WTC11 (cell line): ENCODE results near the gene MYH14. TPM values are rescaled to one million over a fixed set of nuclear protein-coding genes. Genes with fewer than 3 reads are reported as not detected.

Source experiments
- ATAC-seq: fragments of 200-7000 bp; cut with Tn5 transposase; 2 replicates; pipeline ENCODE4 v1.10.0; 2021; ENCODE audit warnings: mild to moderate bottlenecking, moderate library complexity
- CTCF ChIA-PET: fragments of 300-600 bp; sonication (Branson Sonifier 250); formaldehyde crosslinking; loops from one replicate; lab custom pipeline; 2021; ENCODE audit warnings: antibody characterized with exemption; lab: Charles Lee
- POLR2A ChIA-PET: fragments of 350-600 bp; sonication (Branson Sonifier 250); formaldehyde crosslinking; loops from one replicate; lab custom pipeline; 2021; ENCODE audit warnings: antibody characterized with exemption; lab: Charles Lee
- DNase-seq: peaks from one replicate; pipeline ENCODE4 v3.0.0; 2021; ENCODE audit warnings: low spot score
- H3K27ac Mint-ChIP-seq: 2 replicates; pipeline ENCODE4 v1.8.0; 2021; ENCODE audit warnings: mixed read lengths
- H3K27me3 Mint-ChIP-seq: 2 replicates; pipeline ENCODE4 v1.8.0; 2021; ENCODE audit warnings: low read depth, mild to moderate bottlenecking, moderate library complexity, mixed read lengths
- H3K36me3 Mint-ChIP-seq: 2 replicates; pipeline ENCODE4 v1.8.0; 2021; ENCODE audit warnings: mixed read lengths
- H3K4me1 Mint-ChIP-seq: 2 replicates; pipeline ENCODE4 v1.8.0; 2022; ENCODE audit warnings: mixed read lengths
- H3K4me3 Mint-ChIP-seq: 2 replicates; pipeline ENCODE4 v1.8.0; 2021; ENCODE audit warnings: mild to moderate bottlenecking, moderate library complexity, mixed read lengths
- H3K9me3 Mint-ChIP-seq: 2 replicates; pipeline ENCODE4 v1.8.0; 2021; ENCODE audit warnings: mixed read lengths
- ATF1 ChIP-seq: sonication (generic); formaldehyde crosslinking; IDR thresholded peaks from 2 replicates; pipeline ENCODE4 v1.8.1; 2023; ENCODE audit warnings: mild to moderate bottlenecking, moderate library complexity, missing genetic modification reagents
- CBFB ChIP-seq: sonication (generic); formaldehyde crosslinking; IDR thresholded peaks from 2 replicates; pipeline ENCODE4 v1.8.1; 2022; ENCODE audit warnings: mild to moderate bottlenecking, low read depth, missing genetic modification reagents
- ESRRA ChIP-seq: sonication (generic); formaldehyde crosslinking; IDR thresholded peaks from 2 replicates; pipeline ENCODE4 v1.8.1; 2022; ENCODE audit warnings: mild to moderate bottlenecking, missing genetic modification reagents, borderline replicate concordance
- GTF2I ChIP-seq: fragments of 250-450 bp; sonication (Bioruptor Pico); conservative IDR thresholded peaks from 2 replicates; pipeline ENCODE4 v1.4.0; 2021; ENCODE audit warnings: mild to moderate bottlenecking
- IRF2 ChIP-seq: sonication (generic); formaldehyde crosslinking; IDR thresholded peaks from 2 replicates; pipeline ENCODE4 v1.8.0; 2022; ENCODE audit warnings: low read depth, missing genetic modification reagents, borderline replicate concordance
- JUN ChIP-seq: sonication (generic); formaldehyde crosslinking; IDR thresholded peaks from 2 replicates; pipeline ENCODE4 v1.8.0; 2023; ENCODE audit warnings: mild to moderate bottlenecking, missing genetic modification reagents
- MYBL2 ChIP-seq: sonication (generic); formaldehyde crosslinking; IDR thresholded peaks from 2 replicates; pipeline ENCODE4 v1.8.1; 2023; ENCODE audit warnings: mild to moderate bottlenecking, moderate library complexity, missing genetic modification reagents
- NFE2L1 ChIP-seq: sonication (generic); formaldehyde crosslinking; IDR thresholded peaks from 2 replicates; pipeline ENCODE4 v1.8.1; 2023; ENCODE audit warnings: missing genetic modification reagents
- PRRX2 ChIP-seq: fragments of 250-450 bp; sonication (Bioruptor Pico); IDR thresholded peaks from 2 replicates; pipeline ENCODE4 v1.8.0; 2021; ENCODE audit warnings: mild to moderate bottlenecking
- RELA ChIP-seq: sonication (generic); formaldehyde crosslinking; IDR thresholded peaks from 2 replicates; pipeline ENCODE4 v1.8.1; 2022; ENCODE audit warnings: missing genetic modification reagents, mild to moderate bottlenecking, borderline replicate concordance
- RORB ChIP-seq: fragments of 250-450 bp; sonication (Bioruptor Pico); IDR thresholded peaks from 2 replicates; pipeline ENCODE4 v1.9.0; 2021; ENCODE audit warnings: mild to moderate bottlenecking
- SMAD3 ChIP-seq: sonication (generic); formaldehyde crosslinking; IDR thresholded peaks from 2 replicates; pipeline ENCODE4 v1.8.0; 2022; ENCODE audit warnings: missing genetic modification reagents, mild to moderate bottlenecking, borderline replicate concordance
- SMAD4 ChIP-seq: sonication (generic); formaldehyde crosslinking; IDR thresholded peaks from 2 replicates; pipeline ENCODE4 v1.8.0; 2022; ENCODE audit warnings: mild to moderate bottlenecking, missing genetic modification reagents
- SOX15 ChIP-seq: fragments of 250-450 bp; sonication (Bioruptor Pico); IDR thresholded peaks from 2 replicates; pipeline ENCODE4 v1.9.0; 2021; ENCODE audit warnings: mild to moderate bottlenecking
- ZBTB21 ChIP-seq: sonication (generic); formaldehyde crosslinking; IDR thresholded peaks from 2 replicates; pipeline ENCODE4 v1.8.1; 2023; ENCODE audit warnings: mild to moderate bottlenecking, missing genetic modification reagents, borderline replicate concordance
- ZNF219 ChIP-seq: sonication (generic); formaldehyde crosslinking; IDR thresholded peaks from 2 replicates; pipeline ENCODE4 v1.8.0; 2023; ENCODE audit warnings: missing genetic modification reagents, mild to moderate bottlenecking, borderline replicate concordance
- ZNF232 ChIP-seq: sonication (generic); formaldehyde crosslinking; IDR thresholded peaks from 2 replicates; pipeline ENCODE4 v1.8.0; 2022; ENCODE audit warnings: mild to moderate bottlenecking, missing genetic modification reagents
- total RNA-seq: library from RNA; stranded (reverse); gene quantifications from 3 replicates; pipeline ENCODE4 v1.2.3, GENCODE V29; 2021
- TF ChIP-seq, protein P1 (sequence below): fragments of 250-450 bp; sonication (Bioruptor Pico); conservative IDR thresholded peaks from 2 replicates; pipeline ENCODE4 v1.9.0; 2021; ENCODE audit warnings: mild to moderate bottlenecking
- TF ChIP-seq, protein P2 (sequence below): sonication (generic); formaldehyde crosslinking; IDR thresholded peaks from 2 replicates; pipeline ENCODE4 v1.8.1; 2023; ENCODE audit warnings: mild to moderate bottlenecking, missing genetic modification reagents, moderate library complexity
- TF ChIP-seq, protein P3 (sequence below): sonication (generic); formaldehyde crosslinking; IDR thresholded peaks from 2 replicates; pipeline ENCODE4 v1.8.1; 2023; ENCODE audit warnings: mild to moderate bottlenecking, missing genetic modification reagents
- TF ChIP-seq, protein P4 (sequence below): fragments of 250-450 bp; sonication (Bioruptor Pico); IDR thresholded peaks from 2 replicates; pipeline ENCODE4 v1.8.0; 2021; ENCODE audit warnings: mild to moderate bottlenecking
- TF ChIP-seq, protein P5 (sequence below): sonication (generic); formaldehyde crosslinking; IDR thresholded peaks from 2 replicates; pipeline ENCODE4 v1.8.1; 2023; ENCODE audit warnings: mild to moderate bottlenecking, missing genetic modification reagents, moderate library complexity
- TF ChIP-seq, protein P6 (sequence below): sonication (generic); formaldehyde crosslinking; conservative IDR thresholded peaks from 2 replicates; pipeline ENCODE4 v1.8.1; 2023; ENCODE audit warnings: mild to moderate bottlenecking, low read depth, missing genetic modification reagents, moderate library complexity

Gene MYH14
- total RNA-seq, 1 experiment from 2014 or later: 25.8 TPM

DNA sequence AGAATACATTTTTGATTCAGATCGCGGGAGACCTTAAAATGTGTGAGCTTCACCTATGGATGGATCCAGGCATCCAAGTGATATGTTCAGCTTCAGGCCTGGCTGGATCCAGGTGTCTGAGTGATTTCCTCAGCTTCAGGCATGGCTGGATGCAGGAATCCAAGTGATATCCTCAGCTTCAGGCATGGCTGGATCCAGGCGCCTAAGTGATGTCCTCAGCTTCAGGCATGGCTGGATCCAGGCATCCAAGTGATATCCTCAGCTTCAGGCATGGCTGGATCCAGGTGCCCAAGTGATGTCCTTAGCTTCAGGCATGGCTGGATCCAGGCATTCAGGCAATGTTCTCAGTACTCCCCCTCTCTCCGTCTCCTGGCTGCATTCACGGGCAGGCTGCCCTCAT is 65.1 kb downstream of the MYH14 start:
- Mint-ChIP-seq H3K36me3 (peaks cover 13% of the 10 kb centered on the region), H3K4me3 (no peak overlapping the region)
- CTCF ChIA-PET: interaction anchor here (0.6 to 1.8 kb wide), 5 partner anchors 13 to 682 kb away, joined by 3 to 5 read pairs (median 4); no protein-coding TSS in a partner anchor
- no peak for TF ChIP-seq ZBTB21 (CRISPR knock-in tag)
- TF ChIP-seq GTF2I (CRISPR knock-in tag): 0 out of 2 replicates have a peak, but pooled peaks have one; percentile 57
- TF ChIP-seq, all 79 proteins: peak for 1
- no peaks in the 10 kb centered on the region for H3K27me3 Mint-ChIP-seq
- POLR2A ChIA-PET: interaction anchor here (0.7 kb wide), 1 partner anchor 45 kb away, joined by 3 read pairs; no protein-coding TSS in a partner anchor
- H3K27ac Mint-ChIP-seq: no peak overlapping the region
- H3K9me3 Mint-ChIP-seq: no peaks in the 10 kb centered on the region
- DNase-seq (no peak), ATAC-seq (no peak)
- peaks cover 8% of the 10 kb centered on the region for H3K4me1 Mint-ChIP-seq

DNA sequence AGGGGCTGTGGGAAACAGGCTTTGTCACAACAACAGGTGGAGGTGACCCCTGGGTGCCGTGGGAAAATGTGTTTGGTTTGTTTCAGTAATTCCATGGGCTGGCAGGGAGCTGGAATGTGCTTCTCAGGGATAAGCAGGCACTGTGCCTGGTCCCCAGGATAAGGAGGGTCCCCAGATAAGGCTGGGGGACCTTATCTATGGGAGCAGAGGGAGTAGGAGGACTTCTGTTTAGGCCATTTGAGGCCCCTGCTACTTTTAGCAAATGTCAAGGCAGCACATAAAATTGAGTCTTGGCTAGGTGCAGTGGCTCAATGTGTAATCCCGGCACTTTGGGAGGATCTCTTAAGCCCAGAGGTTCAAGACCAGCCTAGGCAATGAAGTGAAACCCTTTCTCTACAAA is 66.2 kb downstream of the MYH14 start:
- ATAC-seq: no peak
- Mint-ChIP-seq H3K36me3 (peaks cover 13% of the 10 kb centered on the region), H3K27me3 (no peaks in the 10 kb centered on the region), H3K9me3 (no peaks in the 10 kb centered on the region)
- POLR2A ChIA-PET: no interaction called here
- CTCF ChIA-PET: no interaction called here
- TF ChIP-seq JUN (CRISPR knock-in tag) (no peak), ATF1 (CRISPR knock-in tag) (no peak), RELA (no peak), NFE2L1 (CRISPR knock-in tag) (no peak), IRF2 (no peak), RORB (CRISPR knock-in tag) (no peak), ZNF219 (no peak), PRRX2 (CRISPR knock-in tag) (no peak), ZNF232 (no peak), SMAD4 (no peak)
- TF ChIP-seq, protein P1, sequence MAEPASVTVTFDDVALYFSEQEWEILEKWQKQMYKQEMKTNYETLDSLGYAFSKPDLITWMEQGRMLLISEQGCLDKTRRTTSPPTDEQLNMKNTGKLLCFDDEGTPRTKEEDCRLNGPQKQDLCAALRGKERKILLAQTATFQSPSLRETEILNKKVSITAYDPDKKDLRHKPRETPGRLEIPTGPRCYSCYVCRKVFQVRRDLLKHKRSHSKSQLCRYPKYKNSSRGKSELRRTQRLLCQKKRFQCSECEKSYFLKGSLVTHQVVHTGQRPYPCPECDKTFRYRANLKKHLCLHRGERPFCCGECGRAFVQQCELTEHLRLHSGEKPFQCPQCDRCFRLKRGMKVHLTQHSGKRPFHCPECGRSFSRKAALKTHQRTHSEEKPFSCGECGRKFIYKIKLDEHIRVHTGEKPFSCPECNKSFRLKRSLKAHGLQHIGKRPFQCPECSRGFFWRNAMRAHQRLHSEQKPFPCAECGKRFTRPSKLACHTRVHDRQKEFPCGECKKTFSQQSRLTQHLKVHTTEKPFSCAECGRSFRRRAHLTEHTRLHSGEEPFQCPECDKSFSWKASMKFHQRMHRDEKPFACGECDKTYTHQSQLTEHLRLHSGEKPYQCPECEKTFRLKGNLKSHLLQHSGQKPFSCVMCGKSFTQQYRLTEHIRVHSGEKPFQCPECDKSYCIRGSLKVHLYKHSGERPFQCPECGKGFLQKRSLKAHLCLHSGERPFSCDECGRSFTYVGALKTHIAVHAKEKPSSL (CRISPR knock-in tag): no peak
- TF ChIP-seq, protein P2, sequence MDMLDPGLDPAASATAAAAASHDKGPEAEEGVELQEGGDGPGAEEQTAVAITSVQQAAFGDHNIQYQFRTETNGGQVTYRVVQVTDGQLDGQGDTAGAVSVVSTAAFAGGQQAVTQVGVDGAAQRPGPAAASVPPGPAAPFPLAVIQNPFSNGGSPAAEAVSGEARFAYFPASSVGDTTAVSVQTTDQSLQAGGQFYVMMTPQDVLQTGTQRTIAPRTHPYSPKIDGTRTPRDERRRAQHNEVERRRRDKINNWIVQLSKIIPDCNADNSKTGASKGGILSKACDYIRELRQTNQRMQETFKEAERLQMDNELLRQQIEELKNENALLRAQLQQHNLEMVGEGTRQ: no peak
- TF ChIP-seq, protein P3, sequence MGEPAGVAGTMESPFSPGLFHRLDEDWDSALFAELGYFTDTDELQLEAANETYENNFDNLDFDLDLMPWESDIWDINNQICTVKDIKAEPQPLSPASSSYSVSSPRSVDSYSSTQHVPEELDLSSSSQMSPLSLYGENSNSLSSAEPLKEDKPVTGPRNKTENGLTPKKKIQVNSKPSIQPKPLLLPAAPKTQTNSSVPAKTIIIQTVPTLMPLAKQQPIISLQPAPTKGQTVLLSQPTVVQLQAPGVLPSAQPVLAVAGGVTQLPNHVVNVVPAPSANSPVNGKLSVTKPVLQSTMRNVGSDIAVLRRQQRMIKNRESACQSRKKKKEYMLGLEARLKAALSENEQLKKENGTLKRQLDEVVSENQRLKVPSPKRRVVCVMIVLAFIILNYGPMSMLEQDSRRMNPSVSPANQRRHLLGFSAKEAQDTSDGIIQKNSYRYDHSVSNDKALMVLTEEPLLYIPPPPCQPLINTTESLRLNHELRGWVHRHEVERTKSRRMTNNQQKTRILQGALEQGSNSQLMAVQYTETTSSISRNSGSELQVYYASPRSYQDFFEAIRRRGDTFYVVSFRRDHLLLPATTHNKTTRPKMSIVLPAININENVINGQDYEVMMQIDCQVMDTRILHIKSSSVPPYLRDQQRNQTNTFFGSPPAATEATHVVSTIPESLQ (CRISPR knock-in tag): no peak
- TF ChIP-seq, all 79 proteins: peak for 0
- Mint-ChIP-seq H3K4me1 (peaks cover 8% of the 10 kb centered on the region), H3K4me3 (no peak overlapping the region), H3K27ac (no peak overlapping the region)
- no peak for DNase-seq

DNA sequence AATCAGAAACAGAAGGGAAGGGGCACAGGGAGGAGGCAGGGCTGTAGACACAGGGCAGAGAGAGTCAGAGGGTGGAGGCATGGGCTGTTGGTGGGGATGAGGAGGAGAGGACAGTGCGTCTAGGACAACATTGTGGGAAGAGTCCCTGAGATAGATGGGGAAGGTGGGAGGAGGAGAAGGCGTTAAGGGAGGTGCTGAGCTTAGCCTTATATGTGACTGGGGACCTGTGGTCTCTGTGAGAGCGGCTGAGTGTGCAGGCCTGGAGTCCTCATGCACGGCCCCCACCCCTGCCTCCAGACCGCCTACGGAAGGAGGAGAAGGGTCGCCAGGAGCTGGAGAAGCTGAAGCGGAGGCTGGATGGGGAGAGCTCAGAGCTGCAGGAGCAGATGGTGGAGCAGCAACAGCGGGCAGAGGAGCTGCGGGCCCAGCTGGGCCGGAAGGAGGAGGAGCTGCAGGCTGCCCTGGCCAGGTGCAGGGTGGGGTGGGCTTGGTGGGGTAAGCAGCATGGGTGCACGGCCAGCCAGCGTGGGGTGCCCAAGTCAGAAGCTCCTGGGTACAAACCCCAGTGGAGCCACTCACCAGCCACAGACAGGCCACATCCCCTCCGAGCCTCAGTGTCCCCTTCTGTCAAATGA is 69.0 kb downstream of the MYH14 start:
- Mint-ChIP-seq H3K9me3 (no peaks in the 10 kb centered on the region), H3K4me1 (no peaks in the 10 kb centered on the region), H3K36me3 (peaks cover 18% of the 10 kb centered on the region), H3K27me3 (no peaks in the 10 kb centered on the region), H3K4me3 (no peak overlapping the region), H3K27ac (no peak overlapping the region; the same call in 1 of the 2 replicates)
- ATAC-seq: no peak
- ChIA-PET CTCF (interaction anchor here (0.8 to 1.5 kb wide), 4 partner anchors 13 to 56 kb away, joined by 3 to 5 read pairs (median 4); no protein-coding TSS in a partner anchor), POLR2A (interaction anchor here (0.6 kb wide), 1 partner anchor 30 kb away, joined by 4 read pairs; no protein-coding TSS in a partner anchor)
- DNase-seq: no peak
- TF ChIP-seq MYBL2 (CRISPR knock-in tag) (no peak), CBFB (CRISPR knock-in tag) (no peak), ESRRA (no peak), SMAD3 (CRISPR knock-in tag) (no peak), RORB (CRISPR knock-in tag) (no peak), IRF2 (no peak), ZBTB21 (CRISPR knock-in tag) (no peak), JUN (CRISPR knock-in tag) (no peak), SOX15 (CRISPR knock-in tag) (no peak)
- TF ChIP-seq, protein P4, sequence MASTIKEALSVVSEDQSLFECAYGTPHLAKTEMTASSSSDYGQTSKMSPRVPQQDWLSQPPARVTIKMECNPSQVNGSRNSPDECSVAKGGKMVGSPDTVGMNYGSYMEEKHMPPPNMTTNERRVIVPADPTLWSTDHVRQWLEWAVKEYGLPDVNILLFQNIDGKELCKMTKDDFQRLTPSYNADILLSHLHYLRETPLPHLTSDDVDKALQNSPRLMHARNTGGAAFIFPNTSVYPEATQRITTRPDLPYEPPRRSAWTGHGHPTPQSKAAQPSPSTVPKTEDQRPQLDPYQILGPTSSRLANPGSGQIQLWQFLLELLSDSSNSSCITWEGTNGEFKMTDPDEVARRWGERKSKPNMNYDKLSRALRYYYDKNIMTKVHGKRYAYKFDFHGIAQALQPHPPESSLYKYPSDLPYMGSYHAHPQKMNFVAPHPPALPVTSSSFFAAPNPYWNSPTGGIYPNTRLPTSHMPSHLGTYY (CRISPR knock-in tag): no peak
- TF ChIP-seq, protein P5, sequence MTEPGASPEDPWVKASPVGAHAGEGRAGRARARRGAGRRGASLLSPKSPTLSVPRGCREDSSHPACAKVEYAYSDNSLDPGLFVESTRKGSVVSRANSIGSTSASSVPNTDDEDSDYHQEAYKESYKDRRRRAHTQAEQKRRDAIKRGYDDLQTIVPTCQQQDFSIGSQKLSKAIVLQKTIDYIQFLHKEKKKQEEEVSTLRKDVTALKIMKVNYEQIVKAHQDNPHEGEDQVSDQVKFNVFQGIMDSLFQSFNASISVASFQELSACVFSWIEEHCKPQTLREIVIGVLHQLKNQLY (CRISPR knock-in tag): no peak
- TF ChIP-seq, protein P6, sequence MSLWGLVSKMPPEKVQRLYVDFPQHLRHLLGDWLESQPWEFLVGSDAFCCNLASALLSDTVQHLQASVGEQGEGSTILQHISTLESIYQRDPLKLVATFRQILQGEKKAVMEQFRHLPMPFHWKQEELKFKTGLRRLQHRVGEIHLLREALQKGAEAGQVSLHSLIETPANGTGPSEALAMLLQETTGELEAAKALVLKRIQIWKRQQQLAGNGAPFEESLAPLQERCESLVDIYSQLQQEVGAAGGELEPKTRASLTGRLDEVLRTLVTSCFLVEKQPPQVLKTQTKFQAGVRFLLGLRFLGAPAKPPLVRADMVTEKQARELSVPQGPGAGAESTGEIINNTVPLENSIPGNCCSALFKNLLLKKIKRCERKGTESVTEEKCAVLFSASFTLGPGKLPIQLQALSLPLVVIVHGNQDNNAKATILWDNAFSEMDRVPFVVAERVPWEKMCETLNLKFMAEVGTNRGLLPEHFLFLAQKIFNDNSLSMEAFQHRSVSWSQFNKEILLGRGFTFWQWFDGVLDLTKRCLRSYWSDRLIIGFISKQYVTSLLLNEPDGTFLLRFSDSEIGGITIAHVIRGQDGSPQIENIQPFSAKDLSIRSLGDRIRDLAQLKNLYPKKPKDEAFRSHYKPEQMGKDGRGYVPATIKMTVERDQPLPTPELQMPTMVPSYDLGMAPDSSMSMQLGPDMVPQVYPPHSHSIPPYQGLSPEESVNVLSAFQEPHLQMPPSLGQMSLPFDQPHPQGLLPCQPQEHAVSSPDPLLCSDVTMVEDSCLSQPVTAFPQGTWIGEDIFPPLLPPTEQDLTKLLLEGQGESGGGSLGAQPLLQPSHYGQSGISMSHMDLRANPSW (CRISPR knock-in tag): no peak
